GM23338 (cell line): ENCODE measurements around the gene DGKB. TPM values are rescaled to one million over a fixed set of nuclear protein-coding genes. Genes with fewer than 3 reads are reported as not detected.
A peak's percentile ranks its signal among the peaks of the same experiment; 100 is the strongest.

Source experiments
- ATAC-seq: fragments of 200-7000 bp; cut with Tn5 transposase; 3 replicates; pipeline ENCODE4 v1.9.1; 2020
- DNase-seq: peaks from one replicate; pipeline ENCODE4 v3.0.0-alpha.2; 2015; ENCODE audit warnings: low spot score
- H2AFZ ChIP-seq: fragments of 200-600 bp; sonication (generic); 2 replicates; pipeline ENCODE4 v1.8.0; 2016; ENCODE audit warnings: antibody characterized with exemption, mild to moderate bottlenecking, moderate library complexity
- H3F3A ChIP-seq: fragments of 200-600 bp; sonication (generic); replicated peaks from 2 replicates; pipeline ENCODE4 v1.8.0; 2017; ENCODE audit warnings: antibody characterized with exemption, mixed run types, low read depth
- H3K27ac ChIP-seq: fragments of 200-600 bp; sonication (generic); 2 replicates; pipeline ENCODE4 v1.6.1; 2016; ENCODE audit warnings: low read depth
- H3K27me3 ChIP-seq: fragments of 200-600 bp; sonication (generic); 2 replicates; pipeline ENCODE4 v1.8.0; 2016; ENCODE audit warnings: mild to moderate bottlenecking, mixed run types, moderate library complexity; ENCODE audit not compliant: insufficient read depth
- H3K36me3 ChIP-seq: fragments of 200-600 bp; sonication (generic); 2 replicates; pipeline ENCODE4 v1.8.0; 2016; ENCODE audit warnings: mild to moderate bottlenecking; ENCODE audit not compliant: insufficient read depth
- H3K4me1 ChIP-seq: fragments of 200-600 bp; sonication (generic); 2 replicates; pipeline ENCODE4 v1.8.0; 2016; ENCODE audit warnings: mild to moderate bottlenecking, moderate library complexity; ENCODE audit not compliant: insufficient read depth
- H3K4me2 ChIP-seq: fragments of 200-600 bp; sonication (generic); 2 replicates; pipeline ENCODE4 v1.7.1; 2017; ENCODE audit warnings: mixed run types
- H3K4me3 ChIP-seq: fragments of 200-600 bp; sonication (generic); 2 replicates; pipeline ENCODE4 v1.6.1; 2016; ENCODE audit warnings: mixed run types
- H3K79me2 ChIP-seq: fragments of 200-600 bp; sonication (generic); replicated peaks from 2 replicates; pipeline ENCODE4 v1.8.0; 2017; ENCODE audit warnings: mild to moderate bottlenecking; ENCODE audit not compliant: insufficient read depth
- H3K9me2 ChIP-seq: fragments of 200-600 bp; sonication (generic); 2 replicates; pipeline ENCODE4 v1.8.0; 2017; ENCODE audit not compliant: insufficient read depth
- H4K20me1 ChIP-seq: fragments of 200-600 bp; sonication (generic); replicated peaks from 2 replicates; pipeline ENCODE4 v1.8.0; 2017; ENCODE audit warnings: mild to moderate bottlenecking; ENCODE audit not compliant: insufficient read depth
- H3K27ac Mint-ChIP-seq: 2 replicates; pipeline ENCODE4 v1.8.0; 2020; ENCODE audit warnings: inconsistent platforms, mild to moderate bottlenecking, moderate library complexity, mixed read lengths
- H3K27me3 Mint-ChIP-seq: 3 replicates; pipeline ENCODE4 v1.8.0; 2022; ENCODE audit warnings: low read depth, mild to moderate bottlenecking, moderate library complexity, mixed read lengths, inconsistent platforms; ENCODE audit not compliant: insufficient read depth, poor library complexity
- H3K36me3 Mint-ChIP-seq: 3 replicates; pipeline ENCODE4 v1.8.0; 2021; ENCODE audit warnings: low read depth, mild to moderate bottlenecking, inconsistent platforms, moderate library complexity, mixed read lengths
- H3K4me1 Mint-ChIP-seq: 3 replicates; pipeline ENCODE4 v1.8.0; 2020; ENCODE audit warnings: mild to moderate bottlenecking, inconsistent platforms, mixed read lengths
- H3K4me3 Mint-ChIP-seq: 3 replicates; pipeline ENCODE4 v1.8.0; 2021; ENCODE audit warnings: moderate library complexity, mild to moderate bottlenecking, inconsistent platforms, mixed read lengths
- H3K9me3 Mint-ChIP-seq: 3 replicates; pipeline ENCODE4 v1.8.0; 2020; ENCODE audit warnings: moderate library complexity, mild to moderate bottlenecking, inconsistent platforms, mixed read lengths
- CREB1 ChIP-seq: fragments of 250-450 bp; sonication (Bioruptor Pico); IDR thresholded peaks from 2 replicates; pipeline ENCODE4 v1.5.0; 2020; ENCODE audit warnings: low read depth, mild to moderate bottlenecking, moderate library complexity
- EZH2 ChIP-seq: fragments of 200-600 bp; sonication (generic); IDR thresholded peaks from one replicate; pipeline ENCODE4 v1.8.0; 2017; ENCODE audit warnings: antibody characterized with exemption, mild to moderate bottlenecking, low read depth; ENCODE audit not compliant: unreplicated experiment
- POLR2AphosphoS5 ChIP-seq: IDR thresholded peaks from 2 replicates; pipeline ENCODE4 v1.6.1; 2016; ENCODE audit warnings: antibody characterized with exemption, low read depth
- STAT1 ChIP-seq: IDR thresholded peaks from one replicate; pipeline ENCODE4 v1.6.1; 2016; ENCODE audit warnings: antibody characterized with exemption; ENCODE audit not compliant: unreplicated experiment
- ZNF114 ChIP-seq: fragments of 250-450 bp; sonication (Bioruptor Pico); IDR thresholded peaks from 2 replicates; pipeline ENCODE4 v1.5.0; 2020; ENCODE audit warnings: mild to moderate bottlenecking, moderate library complexity
- ZNF331 ChIP-seq: fragments of 250-450 bp; sonication (Bioruptor Pico); IDR thresholded peaks from 2 replicates; pipeline ENCODE4 v1.5.0; 2020; ENCODE audit warnings: low read depth, mild to moderate bottlenecking, moderate library complexity
- polyA plus RNA-seq: library from polyadenylated mRNA; unstranded; fragments of >200 nt; fragmentation: Nextera tagmentation; extraction: Ambion mirVana; gene quantifications from 2 replicates; pipeline ENCODE4 v1.2.1, GENCODE V29; 2016
- total RNA-seq: library from RNA; depleted of rRNA; stranded (reverse); fragments of >200 nt; shearing (Covaris generic); gene quantifications from 2 replicates; pipeline ENCODE4 v1.2.3, GENCODE V29; 2014
- TF ChIP-seq, protein P1 (sequence below), 2 experiments: fragments of 200-600 bp in 1 of 2; sonication (generic) in 1 of 2; conservative IDR thresholded peaks; 2 replicates each; pipeline versions ENCODE4 v1.5.1 to v1.6.1; 2016 to 2017; ENCODE audit warnings: antibody characterized with exemption in 2 of 2, low read depth in 2 of 2, mild to moderate bottlenecking in 2 of 2, moderate library complexity in 1 of 2
- TF ChIP-seq, protein P2 (sequence below): IDR thresholded peaks from one replicate; pipeline ENCODE4 v1.6.1; 2018; ENCODE audit warnings: antibody characterized with exemption; ENCODE audit not compliant: unreplicated experiment

DGKB gene
- total and polyA plus RNA-seq, 2 experiments from 2014 or later, result 4.8 to 11.5 TPM

DNA sequence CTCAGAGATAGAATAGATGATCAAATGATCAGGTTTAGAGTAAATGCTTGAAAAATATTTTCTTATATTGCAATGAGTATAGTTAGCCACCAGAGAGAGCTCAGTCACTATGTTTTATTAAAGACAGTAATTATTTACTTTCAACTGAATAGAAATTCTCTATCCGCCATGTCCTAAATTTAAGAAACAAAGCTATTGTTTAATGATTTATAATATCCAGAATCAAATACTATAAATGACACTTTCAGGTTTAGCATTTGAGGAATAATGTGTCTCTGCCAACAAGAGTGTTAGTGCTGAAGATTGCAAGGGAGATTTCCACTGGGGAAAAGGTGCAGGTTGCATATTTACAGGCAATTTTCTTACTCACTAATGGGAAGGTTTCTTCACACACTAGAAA is 184.7 kb downstream of the DGKB start:
- Histone ChIP-seq H3K4me3 (no peak overlapping the region), H4K20me1 (no peaks in the 10 kb centered on the region), H3K4me2 (no peak overlapping the region), H3K4me1 (peaks cover 26% of the 10 kb centered on the region), H2AFZ (no peak overlapping the region), H3K27ac (no peak overlapping the region), H3K36me3 (no peaks in the 10 kb centered on the region), H3K27me3 (no peaks in the 10 kb centered on the region), H3K9me2 (no peaks in the 10 kb centered on the region), H3F3A (no peaks in the 10 kb centered on the region), H3K79me2 (no peaks in the 10 kb centered on the region)
- Mint-ChIP-seq H3K4me1 (peaks cover 42% of the 10 kb centered on the region), H3K9me3 (no peaks in the 10 kb centered on the region), H3K36me3 (no peaks in the 10 kb centered on the region), H3K4me3 (no peak overlapping the region), H3K27me3 (no peaks in the 10 kb centered on the region), H3K27ac (peak overlapping the region; percentile 72)
- TF ChIP-seq, protein P1, sequence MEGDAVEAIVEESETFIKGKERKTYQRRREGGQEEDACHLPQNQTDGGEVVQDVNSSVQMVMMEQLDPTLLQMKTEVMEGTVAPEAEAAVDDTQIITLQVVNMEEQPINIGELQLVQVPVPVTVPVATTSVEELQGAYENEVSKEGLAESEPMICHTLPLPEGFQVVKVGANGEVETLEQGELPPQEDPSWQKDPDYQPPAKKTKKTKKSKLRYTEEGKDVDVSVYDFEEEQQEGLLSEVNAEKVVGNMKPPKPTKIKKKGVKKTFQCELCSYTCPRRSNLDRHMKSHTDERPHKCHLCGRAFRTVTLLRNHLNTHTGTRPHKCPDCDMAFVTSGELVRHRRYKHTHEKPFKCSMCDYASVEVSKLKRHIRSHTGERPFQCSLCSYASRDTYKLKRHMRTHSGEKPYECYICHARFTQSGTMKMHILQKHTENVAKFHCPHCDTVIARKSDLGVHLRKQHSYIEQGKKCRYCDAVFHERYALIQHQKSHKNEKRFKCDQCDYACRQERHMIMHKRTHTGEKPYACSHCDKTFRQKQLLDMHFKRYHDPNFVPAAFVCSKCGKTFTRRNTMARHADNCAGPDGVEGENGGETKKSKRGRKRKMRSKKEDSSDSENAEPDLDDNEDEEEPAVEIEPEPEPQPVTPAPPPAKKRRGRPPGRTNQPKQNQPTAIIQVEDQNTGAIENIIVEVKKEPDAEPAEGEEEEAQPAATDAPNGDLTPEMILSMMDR (conservative IDR thresholded peaks at IDR 0.05; ENCODE audit: low read depth in 2 of 2), result peak in 1 of 2 experiments; percentile 87; a peak in 3 of 4 replicates
- no peak for TF ChIP-seq POLR2AphosphoS5
- TF ChIP-seq ZNF114 (CRISPR knock-in tag), result no peak
- no peak for TF ChIP-seq STAT1
- DNase-seq, result peak; percentile 64
- ATAC-seq, result no peak; the same call in 2 of the 3 replicates

DNA sequence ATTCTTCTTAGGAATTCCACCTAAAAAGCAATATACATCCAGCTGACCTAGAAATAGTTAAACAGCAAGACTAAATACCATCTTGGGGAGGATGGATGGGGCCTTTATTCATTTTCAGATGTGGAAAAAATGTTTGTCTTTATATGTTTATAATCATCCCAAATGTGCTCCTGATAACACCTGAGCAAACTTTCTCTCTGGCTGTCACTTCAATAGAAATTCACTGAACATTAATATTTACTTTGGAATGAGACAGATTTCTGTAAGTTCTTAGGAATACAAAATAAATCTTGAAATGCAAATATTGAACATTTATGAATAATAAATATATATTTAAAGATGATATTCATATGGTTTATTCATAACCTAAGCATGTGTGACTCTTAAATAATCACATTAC is 185.4 kb downstream of the DGKB start:
- no peak overlapping the region for H2AFZ ChIP-seq
- Mint-ChIP-seq H3K27ac (peak overlapping the region; percentile 93), H3K4me3 (peak overlapping the region; percentile 62; the same call in 2 of the 3 replicates), H3K9me3 (no peaks in the 10 kb centered on the region), H3K27me3 (no peaks in the 10 kb centered on the region), H3K4me1 (peaks cover 42% of the 10 kb centered on the region), H3K36me3 (no peaks in the 10 kb centered on the region)
- no peaks in the 10 kb centered on the region for H3K9me2 ChIP-seq
- no peaks in the 10 kb centered on the region for H3K79me2 ChIP-seq
- no peaks in the 10 kb centered on the region for H3K36me3 ChIP-seq
- H3K4me1 ChIP-seq, result peaks cover 26% of the 10 kb centered on the region
- peak overlapping the region; percentile 59 for H3K4me2 ChIP-seq
- ATAC-seq (no peak), DNase-seq (no peak)
- H3K27me3 ChIP-seq, result no peaks in the 10 kb centered on the region
- no peaks in the 10 kb centered on the region for H4K20me1 ChIP-seq
- TF ChIP-seq ZNF331 (CRISPR knock-in tag), result no peak
- H3F3A ChIP-seq, result no peaks in the 10 kb centered on the region
- H3K4me3 ChIP-seq, result peak overlapping the region; percentile 27
- H3K27ac ChIP-seq, result 0 out of 2 replicates have a peak overlapping the region, but pooled peaks have one; percentile 83

DNA sequence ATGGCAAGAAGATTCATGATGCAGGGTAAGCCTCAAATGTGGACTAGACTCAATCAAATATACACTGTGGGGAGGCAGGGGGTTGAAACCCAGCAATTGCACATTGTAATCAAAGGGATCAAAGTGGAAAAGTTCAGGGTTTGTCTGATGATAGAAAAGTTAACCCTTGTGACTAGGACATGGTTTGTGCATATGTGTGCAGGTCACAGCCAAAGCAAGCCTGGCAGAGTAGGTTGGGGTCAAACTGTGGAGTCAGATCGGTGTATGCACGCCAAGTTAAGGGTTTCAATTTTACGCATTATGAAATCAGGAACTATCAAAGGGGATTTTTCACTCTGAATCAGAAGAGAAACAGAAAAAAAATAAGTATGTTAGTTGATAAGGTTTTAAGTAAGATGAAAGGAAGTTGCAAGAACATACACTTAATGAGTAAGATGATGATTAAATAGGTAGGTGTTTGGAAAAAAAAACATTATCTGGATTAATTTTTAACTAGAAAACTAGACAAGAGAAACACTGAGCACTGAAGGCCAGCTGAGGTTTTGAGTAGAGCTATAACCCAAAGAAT is 188.3 kb downstream of the DGKB start:
- ATAC-seq, result no peak
- no peak overlapping the region for H3K4me2 ChIP-seq

More for the DNA sequence above, 188.3 kb downstream of the DGKB start:
- no peaks in the 10 kb centered on the region for H3K9me2 ChIP-seq
- Mint-ChIP-seq H3K4me3 (no peak overlapping the region), H3K36me3 (no peaks in the 10 kb centered on the region), H3K9me3 (no peaks in the 10 kb centered on the region; the same call in 2 of the 3 replicates), H3K27me3 (no peaks in the 10 kb centered on the region), H3K27ac (peak overlapping the region; percentile 37; the same call in 1 of the 2 replicates), H3K4me1 (peaks cover 42% of the 10 kb centered on the region)
- H4K20me1 ChIP-seq, result no peaks in the 10 kb centered on the region
- H3K27ac ChIP-seq, result no peak overlapping the region
- H2AFZ ChIP-seq, result no peak overlapping the region
- no peaks in the 10 kb centered on the region for H3K36me3 ChIP-seq
- DNase-seq, result no peak
- TF ChIP-seq EZH2 (no peak), ZNF331 (CRISPR knock-in tag) (no peak), CREB1 (no peak)
- TF ChIP-seq, protein P2, sequence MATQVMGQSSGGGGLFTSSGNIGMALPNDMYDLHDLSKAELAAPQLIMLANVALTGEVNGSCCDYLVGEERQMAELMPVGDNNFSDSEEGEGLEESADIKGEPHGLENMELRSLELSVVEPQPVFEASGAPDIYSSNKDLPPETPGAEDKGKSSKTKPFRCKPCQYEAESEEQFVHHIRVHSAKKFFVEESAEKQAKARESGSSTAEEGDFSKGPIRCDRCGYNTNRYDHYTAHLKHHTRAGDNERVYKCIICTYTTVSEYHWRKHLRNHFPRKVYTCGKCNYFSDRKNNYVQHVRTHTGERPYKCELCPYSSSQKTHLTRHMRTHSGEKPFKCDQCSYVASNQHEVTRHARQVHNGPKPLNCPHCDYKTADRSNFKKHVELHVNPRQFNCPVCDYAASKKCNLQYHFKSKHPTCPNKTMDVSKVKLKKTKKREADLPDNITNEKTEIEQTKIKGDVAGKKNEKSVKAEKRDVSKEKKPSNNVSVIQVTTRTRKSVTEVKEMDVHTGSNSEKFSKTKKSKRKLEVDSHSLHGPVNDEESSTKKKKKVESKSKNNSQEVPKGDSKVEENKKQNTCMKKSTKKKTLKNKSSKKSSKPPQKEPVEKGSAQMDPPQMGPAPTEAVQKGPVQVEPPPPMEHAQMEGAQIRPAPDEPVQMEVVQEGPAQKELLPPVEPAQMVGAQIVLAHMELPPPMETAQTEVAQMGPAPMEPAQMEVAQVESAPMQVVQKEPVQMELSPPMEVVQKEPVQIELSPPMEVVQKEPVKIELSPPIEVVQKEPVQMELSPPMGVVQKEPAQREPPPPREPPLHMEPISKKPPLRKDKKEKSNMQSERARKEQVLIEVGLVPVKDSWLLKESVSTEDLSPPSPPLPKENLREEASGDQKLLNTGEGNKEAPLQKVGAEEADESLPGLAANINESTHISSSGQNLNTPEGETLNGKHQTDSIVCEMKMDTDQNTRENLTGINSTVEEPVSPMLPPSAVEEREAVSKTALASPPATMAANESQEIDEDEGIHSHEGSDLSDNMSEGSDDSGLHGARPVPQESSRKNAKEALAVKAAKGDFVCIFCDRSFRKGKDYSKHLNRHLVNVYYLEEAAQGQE, result no peak
- H3K79me2 ChIP-seq, result no peaks in the 10 kb centered on the region
- no peaks in the 10 kb centered on the region for H3K27me3 ChIP-seq
- H3F3A ChIP-seq, result no peaks in the 10 kb centered on the region
- no peak overlapping the region for H3K4me3 ChIP-seq
- H3K4me1 ChIP-seq, result peaks cover 26% of the 10 kb centered on the region
